NCI-H1930 (cell line): Measurements from ENCODE around the gene FNDC3B.

Experiments
- DNase-seq, 2 experiments: peaks; one replicate each; lab custom pipeline; 2025; lab: John Stamatoyannopoulos, UW

Gene FNDC3B

GRCh38 chr3:172313671-172314070 lies 274.3 kb downstream of the FNDC3B start:
- no peak for DNase-seq

GRCh38 chr3:172314591-172315160 lies 275.3 kb downstream of the FNDC3B start:
- no peak for DNase-seq

- no peak for DNase-seq
Observed at GRCh38 chr3:172315401-172316091, 276.2 kb downstream of the FNDC3B start.

- no peak for DNase-seq
Observed at GRCh38 chr3:172316758-172317157, 277.4 kb downstream of the FNDC3B start.

- no peak for DNase-seq
Observed at GRCh38 chr3:172317481-172317880, 278.1 kb downstream of the FNDC3B start.

GRCh38 chr3:172317984-172318383 lies 278.6 kb downstream of the FNDC3B start:
- no peak for DNase-seq

- DNase-seq, result no peak
Observed at GRCh38 chr3:172319595-172319994, 280.2 kb downstream of the FNDC3B start.

- no peak for DNase-seq
Observed at GRCh38 chr3:172320468-172320867, 281.1 kb downstream of the FNDC3B start.

GRCh38 chr3:172321035-172321434 lies 281.7 kb downstream of the FNDC3B start:
- DNase-seq, result no peak

GRCh38 chr3:172323894-172324610 lies 284.7 kb downstream of the FNDC3B start:
- DNase-seq, result no peak

GRCh38 chr3:172324611-172325203 lies 285.3 kb downstream of the FNDC3B start:
- DNase-seq, result no peak

GRCh38 chr3:172325461-172325860 lies 286.1 kb downstream of the FNDC3B start:
- no peak for DNase-seq

- no peak for DNase-seq
Observed at GRCh38 chr3:172326993-172327392, 287.6 kb downstream of the FNDC3B start.

GRCh38 chr3:172328282-172328681 lies 288.9 kb downstream of the FNDC3B start:
- no peak for DNase-seq

- DNase-seq, result no peak
Observed at GRCh38 chr3:172329070-172329469, 289.7 kb downstream of the FNDC3B start.

GRCh38 chr3:172330413-172330812 lies 291.0 kb downstream of the FNDC3B start:
- DNase-seq, result no peak

GRCh38 chr3:172332256-172333041 lies 293.1 kb downstream of the FNDC3B start:
- DNase-seq, result peak; percentile 32 to 52

GRCh38 chr3:172333042-172333377 lies 293.6 kb downstream of the FNDC3B start:
- no peak for DNase-seq

- no peak for DNase-seq
Observed at GRCh38 chr3:172333692-172334457, 294.5 kb downstream of the FNDC3B start.

GRCh38 chr3:172334671-172335207 lies 295.4 kb downstream of the FNDC3B start:
- DNase-seq, result no peak

- DNase-seq, result no peak
Observed at GRCh38 chr3:172339892-172340291, 300.5 kb downstream of the FNDC3B start.
